K562 (cell line): Measurements from ENCODE around the gene RPS6KA4. TPM values are rescaled to one million over a fixed set of nuclear protein-coding genes. Genes with fewer than 3 reads are reported as not detected.

Experiments
- ELF4 ChIP-seq: fragments of 450-650 bp; formaldehyde crosslinking; IDR thresholded peaks from 2 replicates; pipeline ENCODE4 v1.4.0; 2022; ENCODE audit warnings: missing genetic modification characterization
- HNRNPL ChIP-seq: fragments of 200-400 bp; formaldehyde crosslinking; IDR thresholded peaks from 2 replicates; pipeline ENCODE4 v1.6.1; 2017; ENCODE audit warnings: low read depth, mild to moderate bottlenecking, low read length
- KLF6 ChIP-seq: fragments of 250-450 bp; sonication (Bioruptor Pico); IDR thresholded peaks from 2 replicates; pipeline ENCODE4 v1.4.0; 2020; ENCODE audit warnings: mild to moderate bottlenecking, moderate library complexity, borderline replicate concordance
- NRF1 ChIP-seq, 2 experiments: fragments of 450-650 bp; IDR thresholded peaks in 1 of 2; conservative IDR thresholded peaks in 1 of 2; 2 replicates each; pipeline ENCODE4 v1.6.1; 2014; ENCODE audit warnings: mild to moderate bottlenecking in 2 of 2
- POLR2G ChIP-seq: fragments of 200-400 bp; formaldehyde crosslinking; IDR thresholded peaks from 2 replicates; pipeline ENCODE4 v1.6.1; 2017; ENCODE audit warnings: low read depth, mild to moderate bottlenecking, antibody characterized with exemption, low read length, moderate library complexity
- ZNF717 ChIP-seq: fragments of 250-450 bp; sonication (Bioruptor Pico); IDR thresholded peaks from 2 replicates; pipeline ENCODE4 v1.5.0; 2021
- ZNF780A ChIP-seq: fragments of 250-450 bp; sonication (Bioruptor Pico); IDR thresholded peaks from 2 replicates; pipeline ENCODE4 v1.5.0; 2021; ENCODE audit warnings: mild to moderate bottlenecking
- polyA plus RNA-seq, 8 experiments: library from polyadenylated mRNA; depleted of rRNA in 4 of 8; stranded (reverse) in 5 of 8; unstranded in 3 of 8; fragments of >200 nt; fragmentation: Nextera tagmentation in 2 of 8; fragmentation: Illumina TruSeq in 1 of 8; extraction: Ambion mirVana in 2 of 8; extraction: Trizol in 1 of 8; gene quantifications; 2 replicates each; pipeline versions ENCODE4 v1.2.1 to v1.2.3, GENCODE V29; 2011 to 2014; ENCODE audit warnings: inconsistent platforms in 1 of 8, missing spikeins in 1 of 8
- total RNA-seq, 7 experiments: library from RNA; depleted of rRNA in 6 of 7; stranded (reverse); fragments of >200 nt in 6 of 7; fragmentation: Illumina TruSeq in 2 of 7; extraction: Trizol in 2 of 7; gene quantifications; 2 replicates each; pipeline versions ENCODE4 v1.2.1 to v1.2.3, GENCODE V29; 2011 to 2021; ENCODE audit warnings: low replicate concordance in 1 of 7
- TF ChIP-seq, protein P1 (sequence below), 2 experiments: fragments of 450-650 bp in 1 of 2; IDR thresholded peaks; 2 replicates each; pipeline ENCODE4 v1.6.1; 2011 to 2017; ENCODE audit warnings: low read depth in 2 of 2, antibody characterized with exemption in 1 of 2, borderline replicate concordance in 1 of 2, low read length in 1 of 2, mild to moderate bottlenecking in 1 of 2, mixed read lengths in 1 of 2; ENCODE audit not compliant: control insufficient read depth in 1 of 2

Gene RPS6KA4
- total and polyA plus RNA-seq, 9 of the 15 experiments (the other 6 are each of a cell fraction or from before 2014, with no cell fraction given) = 0.15 to 23.8 (median 9.8) TPM

GRCh38 chr11:64317961-64318765 lies 40.8 kb upstream of the RPS6KA4 start, which contains the start of gene PRDX5 (continued):
- TF ChIP-seq, protein P1, sequence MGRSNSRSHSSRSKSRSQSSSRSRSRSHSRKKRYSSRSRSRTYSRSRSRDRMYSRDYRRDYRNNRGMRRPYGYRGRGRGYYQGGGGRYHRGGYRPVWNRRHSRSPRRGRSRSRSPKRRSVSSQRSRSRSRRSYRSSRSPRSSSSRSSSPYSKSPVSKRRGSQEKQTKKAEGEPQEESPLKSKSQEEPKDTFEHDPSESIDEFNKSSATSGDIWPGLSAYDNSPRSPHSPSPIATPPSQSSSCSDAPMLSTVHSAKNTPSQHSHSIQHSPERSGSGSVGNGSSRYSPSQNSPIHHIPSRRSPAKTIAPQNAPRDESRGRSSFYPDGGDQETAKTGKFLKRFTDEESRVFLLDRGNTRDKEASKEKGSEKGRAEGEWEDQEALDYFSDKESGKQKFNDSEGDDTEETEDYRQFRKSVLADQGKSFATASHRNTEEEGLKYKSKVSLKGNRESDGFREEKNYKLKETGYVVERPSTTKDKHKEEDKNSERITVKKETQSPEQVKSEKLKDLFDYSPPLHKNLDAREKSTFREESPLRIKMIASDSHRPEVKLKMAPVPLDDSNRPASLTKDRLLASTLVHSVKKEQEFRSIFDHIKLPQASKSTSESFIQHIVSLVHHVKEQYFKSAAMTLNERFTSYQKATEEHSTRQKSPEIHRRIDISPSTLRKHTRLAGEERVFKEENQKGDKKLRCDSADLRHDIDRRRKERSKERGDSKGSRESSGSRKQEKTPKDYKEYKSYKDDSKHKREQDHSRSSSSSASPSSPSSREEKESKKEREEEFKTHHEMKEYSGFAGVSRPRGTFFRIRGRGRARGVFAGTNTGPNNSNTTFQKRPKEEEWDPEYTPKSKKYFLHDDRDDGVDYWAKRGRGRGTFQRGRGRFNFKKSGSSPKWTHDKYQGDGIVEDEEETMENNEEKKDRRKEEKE (IDR thresholded peaks at IDR 0.05; ENCODE audit: borderline replicate concordance in 1 of 2, control insufficient read depth in 1 of 2, low read depth in 2 of 2, low read length in 1 of 2) = no peak
- peak; percentile 88 for TF ChIP-seq POLR2G
- peak; percentile 98 to 99 for TF ChIP-seq NRF1 (conservative IDR thresholded peaks at IDR 0.05 in 1 of 2, IDR thresholded peaks at IDR 0.05 in 1 of 2)
- TF ChIP-seq HNRNPL = peak; percentile 99
- TF ChIP-seq ELF4 (CRISPR knock-in tag) = no peak
- no peak for TF ChIP-seq ZNF780A (CRISPR knock-in tag)
- no peak for TF ChIP-seq ZNF717 (CRISPR knock-in tag)
- TF ChIP-seq KLF6 (CRISPR knock-in tag) = no peak
- TF ChIP-seq, all 486 proteins: peak for 111
